ENCODE measurements around the gene CMTM4.

Gene CMTM4

GRCh38 chr16:66566051-66566901 lies 130.3 kb downstream of the CMTM4 start, which contains the start of gene CMTM1:
CMTM1 (plus strand) TSS chr16:66566439; CDS start chr16:66566514, 75 bp downstream.
- no peak for DNase-seq (ENCODE audit: low spot score)

Measured in kidney tubule cell (primary cell).